MCF 10A (cell line): ENCODE data around the gene NUPR1. TPM values are rescaled to one million over a fixed set of nuclear protein-coding genes. Genes with fewer than 3 reads are reported as not detected.

Experiments used
- BruUV-seq: library from RNA; stranded (reverse); fragments of 400-500 nt; replicated peaks from 2 replicates; lab custom pipeline; 2021; lab: Mats Ljungman, UMichigan
- CTCF ChIA-PET: fragments of 300-600 bp; sonication (Branson Sonifier 250); formaldehyde crosslinking; extraction: SDS; loops from one replicate; lab custom pipeline; 2021; ENCODE audit warnings: antibody characterized with exemption, inconsistent platforms; lab: Yijun Ruan, JAX
- POLR2A ChIA-PET: fragments of 300-600, 350-650 bp; sonication (Branson Sonifier 250); formaldehyde crosslinking; extraction: SDS; loops from one replicate; lab custom pipeline; 2020; ENCODE audit warnings: antibody characterized with exemption, inconsistent platforms; lab: Yijun Ruan, JAX
- DNase-seq: peaks from one replicate; pipeline ENCODE4 v3.0.0-alpha.2; 2018; ENCODE audit not compliant: unreplicated experiment
- H3K27ac Mint-ChIP-seq: one replicate; pipeline ENCODE4 v1.8.0; 2022; ENCODE audit warnings: mild to moderate bottlenecking, low read depth, mixed read lengths; ENCODE audit not compliant: unreplicated experiment
- H3K27me3 Mint-ChIP-seq: one replicate; pipeline ENCODE4 v1.8.0; 2022; ENCODE audit warnings: mixed read lengths; ENCODE audit not compliant: insufficient read depth, unreplicated experiment
- H3K36me3 Mint-ChIP-seq: one replicate; pipeline ENCODE4 v1.8.0; 2022; ENCODE audit warnings: mild to moderate bottlenecking, moderate library complexity, mixed read lengths; ENCODE audit not compliant: insufficient read depth, unreplicated experiment
- H3K4me1 Mint-ChIP-seq: one replicate; pipeline ENCODE4 v1.8.0; 2022; ENCODE audit warnings: mixed read lengths; ENCODE audit not compliant: insufficient read depth, unreplicated experiment
- H3K4me3 Mint-ChIP-seq: one replicate; pipeline ENCODE4 v1.8.0; 2022; ENCODE audit warnings: mild to moderate bottlenecking, moderate library complexity, mixed read lengths; ENCODE audit not compliant: unreplicated experiment
- H3K9me3 Mint-ChIP-seq: one replicate; pipeline ENCODE4 v1.8.0; 2022; ENCODE audit warnings: mixed read lengths; ENCODE audit not compliant: unreplicated experiment
- CTCF ChIP-seq: fragments of 200-600 bp; IDR thresholded peaks from one replicate; pipeline ENCODE4 v1.8.0; 2022; ENCODE audit warnings: antibody characterized with exemption, mild to moderate bottlenecking; ENCODE audit not compliant: unreplicated experiment
- intact Hi-C: fragments of 100-400 bp; cut with micrococcal nuclease; formaldehyde crosslinking; loops from 2 replicates; pipeline ENCODE4 v1.14.1; 2022
- total RNA-seq: library from RNA; stranded (reverse); gene quantifications from 2 replicates; pipeline ENCODE4 v1.2.3, GENCODE V29; 2022

NUPR1 gene
- total RNA-seq, 1 experiment from 2014 or later: 291 TPM

GRCh38 chr16:28505489-28506137 lies 33.2 kb downstream of the NUPR1 start:
- H3K27ac Mint-ChIP-seq: no peak overlapping the region
- no peaks in the 10 kb centered on the region for H3K9me3 Mint-ChIP-seq
- ChIA-PET CTCF (no interaction called here), POLR2A (no interaction called here)
- no peaks in the 10 kb centered on the region for H3K36me3 Mint-ChIP-seq
- no TSS peak for BruUV-seq
- H3K4me3 Mint-ChIP-seq: no peak overlapping the region
- peaks cover 19% of the 10 kb centered on the region for H3K27me3 Mint-ChIP-seq
- no peak for TF ChIP-seq CTCF
- intact Hi-C loops: no loop called here
- H3K4me1 Mint-ChIP-seq: no peaks in the 10 kb centered on the region
- DNase-seq: no peak

GRCh38 chr16:28504707-28505404 lies 33.9 kb downstream of the NUPR1 start:
- no peak for TF ChIP-seq CTCF
- intact Hi-C loops: no loop called here
- DNase-seq: no peak
- Mint-ChIP-seq H3K9me3 (no peaks in the 10 kb centered on the region), H3K27ac (no peak overlapping the region), H3K4me1 (no peaks in the 10 kb centered on the region), H3K27me3 (peaks cover 19% of the 10 kb centered on the region), H3K4me3 (no peak overlapping the region), H3K36me3 (no peaks in the 10 kb centered on the region)
- ChIA-PET POLR2A (no interaction called here), CTCF (no interaction called here)
- BruUV-seq: no TSS peak

- Mint-ChIP-seq H3K4me3 (no peak overlapping the region), H3K4me1 (no peaks in the 10 kb centered on the region), H3K36me3 (no peaks in the 10 kb centered on the region), H3K27ac (no peak overlapping the region), H3K27me3 (peaks cover 19% of the 10 kb centered on the region), H3K9me3 (no peaks in the 10 kb centered on the region)
- DNase-seq: no peak
- POLR2A ChIA-PET: no interaction called here
- no peak for TF ChIP-seq CTCF
- BruUV-seq: no TSS peak
- CTCF ChIA-PET: interaction anchor here (0.5 to 0.6 kb wide), 2 partner anchors 52 to 472 kb away, joined by 3 to 8 read pairs; no protein-coding TSS in a partner anchor
- intact Hi-C loops: no loop called here
These were observed 35.1 kb downstream of the NUPR1 start for GRCh38 chr16:28503470-28504259.

GRCh38 chr16:28502290-28502689 lies 36.5 kb downstream of the NUPR1 start:
- Mint-ChIP-seq H3K27ac (no peak overlapping the region), H3K4me1 (no peaks in the 10 kb centered on the region), H3K4me3 (no peak overlapping the region), H3K36me3 (no peaks in the 10 kb centered on the region), H3K9me3 (no peaks in the 10 kb centered on the region), H3K27me3 (peaks cover 19% of the 10 kb centered on the region)
- CTCF ChIA-PET: no interaction called here
- no TSS peak for BruUV-seq
- no peak for DNase-seq
- POLR2A ChIA-PET: no interaction called here
- intact Hi-C loops: no loop called here
- TF ChIP-seq CTCF: no peak
